SU-DHL-6 (cell line): ENCODE measurements around the gene IL6R.

Source experiments
- H2AFZ ChIP-seq: fragments of 200-600 bp; sonication (generic); 2 replicates; pipeline ENCODE4 v1.6.1; 2014; ENCODE audit warnings: low read depth, mild to moderate bottlenecking, moderate library complexity, mixed read lengths, antibody characterized with exemption, low read length; ENCODE audit not compliant: severe bottlenecking
- H3F3A ChIP-seq: fragments of 200-600 bp; shearing (Covaris generic); 2 replicates; pipeline ENCODE4 v1.6.0; 2016; ENCODE audit warnings: antibody characterized with exemption, mild to moderate bottlenecking; ENCODE audit not compliant: insufficient read depth
- H3K27ac ChIP-seq: fragments of 200-600 bp; sonication (generic); 2 replicates; pipeline ENCODE4 v1.5.1; 2016; ENCODE audit warnings: low read depth, mild to moderate bottlenecking, low read length, moderate library complexity, mixed read lengths
- H3K27me3 ChIP-seq: fragments of 200-600 bp; sonication (generic), shearing (Covaris generic); 2 replicates; pipeline ENCODE4 v1.6.0; 2014; ENCODE audit warnings: mild to moderate bottlenecking, low read length
- H3K36me3 ChIP-seq: fragments of 200-600 bp; sonication (generic); 2 replicates; pipeline ENCODE4 v1.6.1; 2014; ENCODE audit warnings: mild to moderate bottlenecking, low read length, mixed read lengths
- H3K4me2 ChIP-seq: fragments of 300-600, 200-600 bp; shearing (Covaris generic), sonication (generic); 2 replicates; pipeline ENCODE4 v1.6.0; 2014; ENCODE audit warnings: low read length, low read depth, mild to moderate bottlenecking; ENCODE audit not compliant: poor library complexity, severe bottlenecking
- H3K4me3 ChIP-seq: fragments of 200-600 bp; sonication (generic); 2 replicates; pipeline ENCODE4 v1.5.1; 2014; ENCODE audit warnings: antibody characterized with exemption, low read length, mild to moderate bottlenecking, mixed read lengths; ENCODE audit not compliant: insufficient read depth, poor library complexity, severe bottlenecking
- H3K79me2 ChIP-seq: fragments of 200-600 bp; sonication (generic); 2 replicates; pipeline ENCODE4 v1.6.1; 2014; ENCODE audit warnings: mild to moderate bottlenecking, low read length, moderate library complexity; ENCODE audit not compliant: insufficient read depth
- H3K9ac ChIP-seq: fragments of 200-600 bp; sonication (generic); 2 replicates; pipeline ENCODE4 v1.7.0; 2014; ENCODE audit warnings: mild to moderate bottlenecking, low read length
- H3K9me2 ChIP-seq: fragments of 200-600 bp; sonication (generic); replicated peaks from 2 replicates; pipeline ENCODE4 v1.6.1; 2014; ENCODE audit warnings: low read length; ENCODE audit not compliant: insufficient read depth
- H3K9me3 ChIP-seq: fragments of 200-600 bp; sonication (generic); 2 replicates; pipeline ENCODE4 v1.6.1; 2014; ENCODE audit warnings: low read length, mixed read lengths; ENCODE audit not compliant: insufficient read depth
- H4K20me1 ChIP-seq: fragments of 200-600 bp; sonication (generic); 2 replicates; pipeline ENCODE4 v1.6.1; 2014; ENCODE audit warnings: low read depth, mild to moderate bottlenecking, antibody characterized with exemption, low read length, moderate library complexity, mixed read lengths
- CTCF ChIP-seq: fragments of 200-600 bp; sonication (generic); IDR thresholded peaks from one replicate; pipeline ENCODE4 v1.5.1; 2017; ENCODE audit warnings: antibody characterized with exemption, mild to moderate bottlenecking, low read length, moderate library complexity; ENCODE audit not compliant: insufficient read depth, poor library complexity, severe bottlenecking
- EZH2phosphoT487 ChIP-seq: fragments of 200-600 bp; sonication (generic), shearing (Covaris generic); conservative IDR thresholded peaks from 2 replicates; pipeline ENCODE4 v1.6.1; 2018; ENCODE audit warnings: mild to moderate bottlenecking, antibody characterized with exemption, low read length, moderate library complexity, mixed read lengths

IL6R gene

GRCh38 chr1:154503898-154504297 lies 98.8 kb downstream of the IL6R start:
- Histone ChIP-seq H3K27me3 (no peaks in the 10 kb centered on the region), H3K79me2 (no peaks in the 10 kb centered on the region), H3K4me3 (no peak overlapping the region), H3K4me2 (no peak overlapping the region), H2AFZ (no peak overlapping the region), H3F3A (no peaks in the 10 kb centered on the region), H3K27ac (no peak overlapping the region), H3K9me2 (no peaks in the 10 kb centered on the region), H3K9ac (no peak overlapping the region), H3K9me3 (no peaks in the 10 kb centered on the region), H3K36me3 (no peaks in the 10 kb centered on the region), H4K20me1 (no peaks in the 10 kb centered on the region)
- TF ChIP-seq CTCF = no peak
- TF ChIP-seq EZH2phosphoT487 = no peak

GRCh38 chr1:154512760-154513159 lies 107.6 kb downstream of the IL6R start:
- no peaks in the 10 kb centered on the region for H3K36me3 ChIP-seq
- no peak overlapping the region for H3K9ac ChIP-seq
- no peak for TF ChIP-seq EZH2phosphoT487
- no peak for TF ChIP-seq CTCF

GRCh38 chr1:154514066-154514553 lies 109.0 kb downstream of the IL6R start:
- Histone ChIP-seq H3K9me2 (no peaks in the 10 kb centered on the region), H3K27ac (no peak overlapping the region), H3K27me3 (no peaks in the 10 kb centered on the region), H2AFZ (no peak overlapping the region), H3K9me3 (no peaks in the 10 kb centered on the region), H3K79me2 (no peaks in the 10 kb centered on the region), H3F3A (no peaks in the 10 kb centered on the region), H3K36me3 (no peaks in the 10 kb centered on the region), H4K20me1 (no peaks in the 10 kb centered on the region), H3K4me3 (no peak overlapping the region), H3K9ac (no peak overlapping the region), H3K4me2 (no peak overlapping the region)
- TF ChIP-seq CTCF (no peak), EZH2phosphoT487 (no peak)

More at GRCh38 chr1:154512760-154513159, 107.6 kb downstream of the IL6R start:
- no peak overlapping the region for H3K4me3 ChIP-seq
- no peak overlapping the region for H2AFZ ChIP-seq
- H3K4me2 ChIP-seq = no peak overlapping the region
- H3K9me3 ChIP-seq = no peaks in the 10 kb centered on the region
- no peaks in the 10 kb centered on the region for H3K27me3 ChIP-seq
- H3K79me2 ChIP-seq = no peaks in the 10 kb centered on the region
- H3K9me2 ChIP-seq = no peaks in the 10 kb centered on the region
- H4K20me1 ChIP-seq = no peaks in the 10 kb centered on the region
- no peak overlapping the region for H3K27ac ChIP-seq
- no peaks in the 10 kb centered on the region for H3F3A ChIP-seq

GRCh38 chr1:154517661-154518060 lies 112.5 kb downstream of the IL6R start:
- no peaks in the 10 kb centered on the region for H3K9me3 ChIP-seq
- no peak overlapping the region for H3K9ac ChIP-seq
- H3F3A ChIP-seq = no peaks in the 10 kb centered on the region
- no peak overlapping the region for H3K27ac ChIP-seq
- no peaks in the 10 kb centered on the region for H3K36me3 ChIP-seq
- H2AFZ ChIP-seq = no peak overlapping the region
- H4K20me1 ChIP-seq = no peaks in the 10 kb centered on the region
- no peaks in the 10 kb centered on the region for H3K79me2 ChIP-seq
- no peak overlapping the region for H3K4me3 ChIP-seq
- H3K27me3 ChIP-seq = no peaks in the 10 kb centered on the region
- H3K4me2 ChIP-seq = no peak overlapping the region
- H3K9me2 ChIP-seq = no peaks in the 10 kb centered on the region
- no peak for TF ChIP-seq CTCF
- no peak for TF ChIP-seq EZH2phosphoT487
